ACC112 (cell line): Measurements from ENCODE around the gene PLAAT3.
"Not testable (repeated sequence)": the region's sequence is repeated elsewhere in the genome, so short reads cannot be mapped to it uniquely, and the experiment has no call there.

Experiments used
- H2AFZ ChIP-seq: fragments of 200-600 bp; sonication (generic); one replicate; pipeline ENCODE4 v1.6.0; 2017; ENCODE audit warnings: antibody characterized with exemption, low read length; ENCODE audit not compliant: unreplicated experiment
- H3K27ac ChIP-seq: fragments of 200-600 bp; sonication (generic); 2 replicates; pipeline ENCODE4 v1.5.1; 2014; ENCODE audit warnings: low read depth, mild to moderate bottlenecking, antibody characterized with exemption, low read length, moderate library complexity
- H3K27me3 ChIP-seq: fragments of 200-600 bp; sonication (generic); 2 replicates; pipeline ENCODE4 v1.6.1; 2014; ENCODE audit warnings: mild to moderate bottlenecking, antibody characterized with exemption, low read length, moderate library complexity, mixed read lengths; ENCODE audit not compliant: insufficient read depth
- H3K36me3 ChIP-seq: fragments of 200-600 bp; sonication (generic); 2 replicates; pipeline ENCODE4 v1.6.1; 2016; ENCODE audit warnings: mild to moderate bottlenecking, antibody characterized with exemption, low read length, moderate library complexity, mixed read lengths; ENCODE audit not compliant: insufficient read depth
- H3K4me1 ChIP-seq: fragments of 200-600 bp; sonication (generic); one replicate; pipeline ENCODE4 v1.6.1; 2016; ENCODE audit warnings: low read length, mixed read lengths; ENCODE audit not compliant: insufficient read depth, unreplicated experiment, control insufficient read depth
- H3K4me3 ChIP-seq: fragments of 200-600 bp; sonication (generic); 2 replicates; pipeline ENCODE4 v1.5.1; 2014; ENCODE audit warnings: mild to moderate bottlenecking, low read depth, low read length
- H3K79me2 ChIP-seq: fragments of 200-600 bp; sonication (generic); one replicate; pipeline ENCODE4 v1.6.0; 2016; ENCODE audit warnings: low read length; ENCODE audit not compliant: control insufficient read depth, unreplicated experiment, insufficient read depth

The PLAAT3 gene

DNA sequence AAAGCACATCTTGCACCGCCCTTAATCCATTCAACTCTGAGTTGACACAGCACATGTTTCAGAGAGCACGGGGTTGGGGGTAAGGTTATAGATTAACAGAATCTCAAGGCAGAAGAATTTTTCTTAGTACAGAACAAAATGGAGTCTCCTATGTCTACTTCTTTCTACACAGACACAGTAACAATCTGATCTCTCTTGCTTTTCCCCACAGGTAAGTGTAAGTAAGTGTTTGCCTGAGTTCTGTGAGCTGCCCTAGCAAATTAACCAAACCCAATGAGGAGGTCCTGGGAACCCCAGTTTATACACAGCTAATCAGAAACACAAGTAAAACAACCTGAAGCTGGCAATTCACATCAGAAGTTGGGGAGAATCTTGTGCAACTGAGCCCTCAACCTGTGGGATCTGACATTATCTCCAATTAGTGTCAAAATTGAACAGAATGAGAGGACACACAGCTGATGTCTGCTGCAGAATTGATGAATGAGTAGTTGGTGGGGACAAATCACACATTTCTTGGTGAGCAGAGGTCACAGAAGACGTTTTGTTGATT is 85.4 kb downstream of the PLAAT3 start:
- H3K36me3 ChIP-seq, H2AFZ ChIP-seq, H3K27ac ChIP-seq, H3K79me2 ChIP-seq, H3K4me3 ChIP-seq, H3K27me3 ChIP-seq: not testable (repeated sequence)
- H3K4me1 ChIP-seq = peaks cover 14% of the 10 kb centered on the region

DNA sequence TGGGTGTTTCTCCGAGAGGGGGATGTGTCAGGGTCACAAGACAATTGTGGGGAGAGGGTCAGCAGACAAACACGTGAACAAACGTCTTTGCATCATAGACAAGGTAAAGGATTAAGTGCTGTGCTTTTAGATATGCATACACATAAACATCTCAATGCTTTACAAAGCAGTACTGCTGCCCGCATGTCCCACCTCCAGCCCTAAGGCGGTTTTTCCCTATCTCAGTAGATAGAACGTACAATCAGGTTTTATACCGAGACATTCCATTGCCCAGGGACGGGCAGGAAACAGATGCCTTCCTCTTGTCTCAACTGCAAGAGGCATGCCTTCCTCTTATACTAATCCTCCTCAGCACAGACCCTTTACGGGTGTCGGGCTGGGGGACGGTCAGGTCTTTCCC is 86.1 kb downstream of the PLAAT3 start:
- not testable (repeated sequence) for H3K36me3 ChIP-seq, H2AFZ ChIP-seq, H3K79me2 ChIP-seq, H3K27me3 ChIP-seq, H3K4me3 ChIP-seq, H3K27ac ChIP-seq
- H3K4me1 ChIP-seq = peaks cover 14% of the 10 kb centered on the region

- Histone ChIP-seq H3K27me3 (no peaks in the 10 kb centered on the region), H3K79me2 (no peaks in the 10 kb centered on the region), H3K27ac (no peak overlapping the region), H3K4me1 (peaks cover 14% of the 10 kb centered on the region), H3K36me3 (no peaks in the 10 kb centered on the region), H2AFZ (no peak overlapping the region), H3K4me3 (no peak overlapping the region)
Observed at GRCh38 chr11:63527667-63528066, 86.6 kb downstream of the PLAAT3 start.
